ENCODE measurements around the gene LYZ. TPM values are rescaled to one million over a fixed set of nuclear protein-coding genes. Genes with fewer than 3 reads are reported as not detected.

LYZ gene
- total RNA-seq, 2 experiments from 2014 or later = not detected

GRCh38 chr12:69330475-69331473 is 17.4 kb upstream of the LYZ start:
- H3K9me3 Mint-ChIP-seq = no peaks in the 10 kb centered on the region
- no peaks in the 10 kb centered on the region for H3K36me3 Mint-ChIP-seq (ENCODE audit: low read depth)
- peak overlapping the region; percentile 90 for H3K27ac Mint-ChIP-seq
- no peaks in the 10 kb centered on the region for H3K27me3 Mint-ChIP-seq (ENCODE audit: low read depth)
- intact Hi-C loops (cut with micrococcal nuclease) = loop anchor here (1.0 to 10.0 kb wide), 9 partner anchors 30 to 914 kb away; partner anchors contain the start of genes CCT2, CNOT2, CPM and CPSF6
- H3K4me3 Mint-ChIP-seq = peak overlapping the region; percentile 80
- H3K4me1 Mint-ChIP-seq (ENCODE audit: low read depth) = peaks cover 60% of the 10 kb centered on the region
- DNase-seq = peak; percentile 74
- CTCF ChIA-PET = interaction anchor here (0.5 to 2.3 kb wide), 9 partner anchors 9 to 1697 kb away, joined by 3 to 15 read pairs (median 3); no protein-coding TSS in a partner anchor

GRCh38 chr12:69331519-69331908 is 16.7 kb upstream of the LYZ start:
- intact Hi-C loops (cut with micrococcal nuclease) = loop anchor here (1.0 to 10.0 kb wide), 4 partner anchors 139 to 913 kb away; partner anchors contain the start of genes CNOT2, CPM, FRS2 and RAB3IP
- DNase-seq = no peak
- CTCF ChIA-PET = interaction anchor here (0.5 to 2.3 kb wide), 7 partner anchors 9 to 307 kb away, joined by 3 to 15 read pairs (median 3); no protein-coding TSS in a partner anchor
- Mint-ChIP-seq H3K4me1 (ENCODE audit: low read depth) (peaks cover 60% of the 10 kb centered on the region), H3K9me3 (no peaks in the 10 kb centered on the region), H3K27me3 (ENCODE audit: low read depth) (no peaks in the 10 kb centered on the region), H3K4me3 (peak overlapping the region; percentile 80), H3K36me3 (ENCODE audit: low read depth) (no peaks in the 10 kb centered on the region), H3K27ac (peak overlapping the region; percentile 90)

GRCh38 chr12:69331909-69332684 is 16.1 kb upstream of the LYZ start:
- CTCF ChIA-PET = interaction anchor here (1.2 to 2.3 kb wide), 5 partner anchors 12 to 176 kb away, joined by 3 to 15 read pairs (median 5); no protein-coding TSS in a partner anchor
- no peaks in the 10 kb centered on the region for H3K36me3 Mint-ChIP-seq (ENCODE audit: low read depth)
- H3K4me3 Mint-ChIP-seq = peak overlapping the region; percentile 80
- H3K27me3 Mint-ChIP-seq (ENCODE audit: low read depth) = no peaks in the 10 kb centered on the region
- H3K4me1 Mint-ChIP-seq (ENCODE audit: low read depth) = peaks cover 57% of the 10 kb centered on the region
- no peaks in the 10 kb centered on the region for H3K9me3 Mint-ChIP-seq
- intact Hi-C loops (cut with micrococcal nuclease) = loop anchor here (1.0 to 10.0 kb wide), 4 partner anchors 138 to 913 kb away; partner anchors contain the start of genes CNOT2, CPM, FRS2 and RAB3IP
- H3K27ac Mint-ChIP-seq = peak overlapping the region; percentile 90
- no peak for DNase-seq

DNA sequence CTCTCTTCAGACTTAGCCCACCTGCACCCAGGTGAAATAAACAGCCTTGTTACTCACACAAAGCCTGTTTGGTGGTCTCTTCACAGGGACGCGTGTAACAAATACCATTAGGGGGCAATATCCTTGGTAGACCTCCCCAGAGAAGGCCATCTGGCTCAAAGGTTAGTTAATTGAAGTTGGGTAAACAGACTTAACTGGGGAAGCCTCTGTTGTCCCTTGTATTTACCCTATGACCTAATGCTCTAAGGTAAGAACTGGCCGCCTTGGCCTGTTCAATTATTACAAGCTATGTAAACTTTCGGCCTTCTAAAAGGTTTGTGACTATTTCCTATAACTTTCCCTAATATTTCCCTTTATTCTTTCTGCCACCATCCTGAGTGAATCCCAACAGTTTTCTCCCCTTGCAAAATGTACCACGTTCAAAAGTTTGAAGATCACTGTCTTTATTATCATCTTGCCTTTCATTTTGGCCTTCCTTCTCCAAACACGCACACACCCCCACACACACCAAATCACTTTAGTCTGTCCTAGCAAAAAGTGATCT is 15.3 kb upstream of the LYZ start:
- peaks cover 52% of the 10 kb centered on the region for H3K4me1 Mint-ChIP-seq (ENCODE audit: low read depth)
- intact Hi-C loops (cut with micrococcal nuclease) = loop anchor here (10.0 kb wide), 2 partner anchors 398 to 912 kb away; partner anchors contain the start of genes CNOT2 and CPM
- H3K27me3 Mint-ChIP-seq (ENCODE audit: low read depth) = no peaks in the 10 kb centered on the region
- H3K27ac Mint-ChIP-seq = peak overlapping the region; percentile 33
- no peak overlapping the region for H3K4me3 Mint-ChIP-seq
- DNase-seq = no peak
- H3K36me3 Mint-ChIP-seq (ENCODE audit: low read depth) = no peaks in the 10 kb centered on the region
- no peaks in the 10 kb centered on the region for H3K9me3 Mint-ChIP-seq
- CTCF ChIA-PET = interaction anchor here (0.7 to 1.6 kb wide), 5 partner anchors 13 to 306 kb away, joined by 3 to 5 read pairs (median 4); no protein-coding TSS in a partner anchor

DNA sequence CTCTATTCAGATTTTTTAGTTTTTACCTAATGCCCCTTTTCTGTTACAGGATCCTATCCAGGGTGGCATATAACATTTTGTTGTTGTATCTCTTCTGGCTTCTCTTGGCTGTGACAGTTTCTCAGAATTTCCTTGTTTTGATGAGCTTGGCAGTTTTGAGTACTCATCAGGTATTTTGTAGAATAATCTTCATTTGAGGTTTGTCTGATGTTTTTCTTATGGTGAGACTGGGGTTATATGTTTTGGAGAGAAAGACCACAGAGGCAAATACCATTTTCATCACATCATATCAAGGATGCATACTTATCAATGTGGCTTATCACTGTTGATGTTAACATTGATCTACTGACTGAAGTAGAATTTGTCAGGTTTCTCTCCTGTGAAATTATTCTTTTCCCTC is 14.0 kb upstream of the LYZ start:
- Mint-ChIP-seq H3K4me3 (no peak overlapping the region), H3K36me3 (ENCODE audit: low read depth) (no peaks in the 10 kb centered on the region), H3K27ac (peak overlapping the region; percentile 54), H3K9me3 (no peaks in the 10 kb centered on the region), H3K4me1 (ENCODE audit: low read depth) (peaks cover 41% of the 10 kb centered on the region), H3K27me3 (ENCODE audit: low read depth) (no peaks in the 10 kb centered on the region)
- CTCF ChIA-PET = interaction anchor here (0.6 to 1.6 kb wide), 3 partner anchors 15 to 410 kb away, joined by 4 to 5 read pairs (median 5); no protein-coding TSS in a partner anchor
- intact Hi-C loops (cut with micrococcal nuclease) = loop anchor here (10.0 kb wide), 2 partner anchors 399 to 911 kb away; partner anchors contain the start of genes CNOT2 and CPM
- DNase-seq = no peak

DNA sequence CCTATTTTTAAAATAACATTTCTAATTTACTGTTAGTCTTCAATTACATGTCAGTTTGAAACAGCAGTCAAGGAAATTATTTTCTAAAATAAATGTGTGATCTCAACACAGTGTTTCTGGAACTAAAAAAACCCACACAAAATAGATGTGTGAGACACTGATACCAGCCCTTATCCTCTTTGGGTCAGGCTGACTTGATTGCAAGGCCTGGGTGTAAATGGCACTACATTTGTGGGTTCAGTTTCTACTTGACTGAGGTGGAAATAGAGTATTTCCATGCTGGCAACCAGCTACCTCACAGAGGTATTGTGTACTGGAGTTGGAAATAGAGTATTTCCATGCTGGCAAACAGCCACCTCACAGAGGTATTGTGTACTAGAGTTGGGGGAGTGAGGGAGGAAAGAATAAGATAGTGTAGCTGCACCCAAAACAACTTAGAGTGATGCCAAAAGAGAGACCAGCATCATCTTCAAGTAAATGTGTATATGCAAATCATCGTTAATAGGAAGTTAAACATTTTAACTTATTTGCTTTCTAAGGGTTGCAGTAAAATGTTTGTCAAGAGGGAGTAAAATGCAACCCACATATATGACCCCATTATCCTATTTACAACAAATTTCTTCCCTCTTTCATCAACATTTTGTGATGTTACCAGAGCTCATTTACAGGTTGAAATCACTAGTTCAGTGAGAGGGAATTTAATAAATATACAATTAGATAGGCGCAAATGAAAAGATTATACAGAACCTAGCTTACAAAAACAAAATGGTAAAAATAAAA is 10.7 kb upstream of the LYZ start:
- Mint-ChIP-seq H3K9me3 (no peaks in the 10 kb centered on the region), H3K36me3 (ENCODE audit: low read depth) (no peaks in the 10 kb centered on the region), H3K27me3 (ENCODE audit: low read depth) (no peaks in the 10 kb centered on the region), H3K4me3 (no peak overlapping the region), H3K4me1 (ENCODE audit: low read depth) (peaks cover 24% of the 10 kb centered on the region), H3K27ac (no peak overlapping the region)
- CTCF ChIA-PET = interaction anchor here (0.7 to 2.9 kb wide), 4 partner anchors 12 to 233 kb away, joined by 3 to 12 read pairs (median 5); no protein-coding TSS in a partner anchor
- intact Hi-C loops (cut with micrococcal nuclease) = loop anchor here (10.0 kb wide), 2 partner anchors 403 to 907 kb away; partner anchors contain the start of genes CNOT2 and CPM
- no peak for DNase-seq

GRCh38 chr12:69338120-69338859 is 9.9 kb upstream of the LYZ start:
- Mint-ChIP-seq H3K27ac (no peak overlapping the region), H3K36me3 (ENCODE audit: low read depth) (no peaks in the 10 kb centered on the region), H3K9me3 (no peaks in the 10 kb centered on the region), H3K27me3 (ENCODE audit: low read depth) (no peaks in the 10 kb centered on the region), H3K4me3 (no peak overlapping the region), H3K4me1 (ENCODE audit: low read depth) (peaks cover 16% of the 10 kb centered on the region)
- intact Hi-C loops (cut with micrococcal nuclease) = loop anchor here (10.0 kb wide), 2 partner anchors 403 to 907 kb away; partner anchors contain the start of genes CNOT2 and CPM
- CTCF ChIA-PET = interaction anchor here (0.7 to 1.9 kb wide), 4 partner anchors 11 to 233 kb away, joined by 3 to 6 read pairs (median 4); no protein-coding TSS in a partner anchor
- DNase-seq = no peak

DNA sequence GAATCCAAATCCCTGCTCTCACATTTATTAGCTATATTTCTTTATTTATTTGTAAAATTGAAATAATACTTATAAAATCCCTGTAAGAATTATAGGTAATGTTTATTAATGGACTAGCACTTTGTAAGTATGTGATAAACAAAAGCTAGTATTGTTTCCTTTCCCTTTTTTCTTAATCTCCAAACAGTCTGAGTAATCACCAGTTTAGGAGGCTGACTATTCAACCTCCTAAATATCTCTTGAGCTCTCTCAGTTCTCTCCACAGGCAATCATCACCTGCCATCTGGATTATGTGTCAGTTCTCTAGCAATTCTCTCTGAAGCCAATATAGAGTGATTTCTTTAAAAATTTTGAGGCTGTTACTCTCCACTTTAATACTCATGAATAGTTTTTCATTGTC is 9.2 kb upstream of the LYZ start:
- no peak for DNase-seq
- Mint-ChIP-seq H3K27me3 (ENCODE audit: low read depth) (no peaks in the 10 kb centered on the region), H3K36me3 (ENCODE audit: low read depth) (no peaks in the 10 kb centered on the region), H3K9me3 (no peaks in the 10 kb centered on the region), H3K4me1 (ENCODE audit: low read depth) (peaks cover 12% of the 10 kb centered on the region), H3K4me3 (no peak overlapping the region), H3K27ac (no peak overlapping the region)
- CTCF ChIA-PET = interaction anchor here (1.4 to 1.9 kb wide), 2 partner anchors 11 to 48 kb away, joined by 3 to 6 read pairs; no protein-coding TSS in a partner anchor
- intact Hi-C loops (cut with micrococcal nuclease) = loop anchor here (10.0 kb wide), 2 partner anchors 404 to 906 kb away; partner anchors contain the start of genes CNOT2 and CPM

DNA sequence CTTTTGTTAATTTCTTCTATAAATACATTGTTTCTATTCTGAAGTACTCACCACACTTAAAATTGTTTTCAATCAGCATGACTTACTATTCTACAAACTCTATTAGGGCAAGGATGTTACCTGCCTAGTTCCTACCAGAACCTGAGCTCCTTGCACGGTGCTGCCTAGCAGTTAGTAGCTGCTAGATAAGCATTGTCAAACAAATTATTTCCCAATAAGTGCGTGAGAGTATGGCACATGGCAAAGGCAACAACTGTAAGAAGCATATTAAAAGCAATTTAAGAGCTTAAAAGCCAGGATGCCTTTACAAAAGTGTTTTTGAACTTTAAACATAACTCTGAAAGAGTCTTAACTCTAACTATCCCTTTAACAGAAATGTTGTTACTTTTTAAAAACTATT is 8.2 kb upstream of the LYZ start:
- no peaks in the 10 kb centered on the region for H3K36me3 Mint-ChIP-seq (ENCODE audit: low read depth)

DNA sequence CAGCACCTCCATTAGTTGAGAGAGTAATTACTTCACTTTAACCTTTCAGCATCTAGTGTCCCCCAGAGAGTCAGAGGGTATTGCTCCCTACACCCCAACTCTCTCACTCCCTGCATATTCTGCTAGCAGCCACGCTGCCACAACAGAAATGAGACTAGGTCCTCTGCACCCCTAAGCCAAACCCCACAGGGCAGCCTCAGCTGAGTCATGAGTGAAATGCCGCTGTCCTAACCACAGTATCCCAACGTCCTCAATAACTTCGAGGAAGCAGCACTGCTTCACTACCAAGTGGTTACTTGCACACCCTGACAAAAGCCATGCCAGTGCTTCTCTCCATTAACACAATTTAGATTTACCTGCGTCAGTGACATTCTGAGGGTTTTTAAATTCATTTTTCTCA is 6.9 kb upstream of the LYZ start:
- CTCF ChIA-PET = interaction anchor here (1.0 kb wide), 1 partner anchor 137 kb away, joined by 3 read pairs; no protein-coding TSS in a partner anchor
- H3K36me3 Mint-ChIP-seq (ENCODE audit: low read depth) = no peaks in the 10 kb centered on the region
- DNase-seq = no peak
- intact Hi-C loops (cut with micrococcal nuclease) = loop anchor here (5.0 kb wide), 1 partner anchor 1096 kb away; no protein-coding TSS in a partner anchor
- H3K4me1 Mint-ChIP-seq (ENCODE audit: low read depth) = no peaks in the 10 kb centered on the region
- no peaks in the 10 kb centered on the region for H3K9me3 Mint-ChIP-seq
- no peak overlapping the region for H3K4me3 Mint-ChIP-seq
- H3K27me3 Mint-ChIP-seq (ENCODE audit: low read depth) = no peaks in the 10 kb centered on the region
- H3K27ac Mint-ChIP-seq = no peak overlapping the region

More for the DNA sequence above, 8.2 kb upstream of the LYZ start:
- H3K9me3 Mint-ChIP-seq = no peaks in the 10 kb centered on the region
- H3K27ac Mint-ChIP-seq = no peak overlapping the region
- no peak overlapping the region for H3K4me3 Mint-ChIP-seq
- peaks cover under 1% of the 10 kb centered on the region for H3K4me1 Mint-ChIP-seq (ENCODE audit: low read depth)
- H3K27me3 Mint-ChIP-seq (ENCODE audit: low read depth) = no peaks in the 10 kb centered on the region
- CTCF ChIA-PET = interaction anchor here (1.4 kb wide), 1 partner anchor 18 kb away, joined by 3 read pairs; no protein-coding TSS in a partner anchor
- intact Hi-C loops (cut with micrococcal nuclease) = loop anchor here (5.0 to 10.0 kb wide), 3 partner anchors 405 to 1097 kb away; partner anchors contain the start of genes CNOT2 and CPM
- no peak for DNase-seq

All from activated naive CD4-positive, alpha-beta T cell treated with anti-CD3 and anti-CD28 coated beads for 36 hours (primary cell).